Uterus (tissue), 4 donors: ENCODE measurements around the gene KASH5. TPM values are rescaled to one million over a fixed set of nuclear protein-coding genes. Genes with fewer than 3 reads are reported as not detected.

Experiments used
- DNase-seq, 2 donors: peaks; one replicate each; pipeline ENCODE4 v3.0.0-alpha.2; 2019 to 2020
- H3K27ac ChIP-seq, 2 donors: fragments of 200-600 bp; sonication (generic); 1 replicate in 1 of 2; 2 replicates in 1 of 2; pipeline ENCODE4 v1.5.1; 2016 to 2018
- H3K27me3 ChIP-seq, 2 donors: fragments of 200-600 bp; sonication (generic); one replicate each; pipeline ENCODE4 v1.5.1; 2018 to 2019; ENCODE audit warnings: control low read depth in 1 of 2
- H3K36me3 ChIP-seq, 2 donors: fragments of 200-600 bp; sonication (generic); one replicate each; pipeline ENCODE4 v1.5.1; 2019; ENCODE audit warnings: control low read depth in 1 of 2
- H3K4me1 ChIP-seq, 2 donors: fragments of 200-600 bp; sonication (generic); one replicate each; pipeline ENCODE4 v1.5.1; 2018 to 2019; ENCODE audit warnings: control low read depth in 1 of 2
- H3K4me3 ChIP-seq, 2 donors: fragments of 200-600 bp; sonication (generic); 1 replicate in 1 of 2; 2 replicates in 1 of 2; pipeline ENCODE4 v1.5.1; 2018 to 2019; ENCODE audit warnings: mild to moderate bottlenecking in 1 of 2
- H3K9me3 ChIP-seq, 2 donors: fragments of 200-600 bp; sonication (generic); one replicate each; pipeline ENCODE4 v1.5.1; 2019; ENCODE audit warnings: control low read depth in 1 of 2
- POLR2A ChIP-seq, 2 donors: fragments of 450-650 bp; IDR thresholded peaks; one replicate each; pipeline ENCODE4 v1.6.1; 2016; ENCODE audit warnings: antibody characterized with exemption in 2 of 2, mild to moderate bottlenecking in 1 of 2, moderate library complexity in 1 of 2
- intact Hi-C: fragments of 100-400 bp; cut with DNase I; formaldehyde crosslinking; loops from one replicate; pipeline ENCODE4 v1.15.1; 2023; ENCODE audit warnings: low total_unique reads
- total RNA-seq, 4 donors: library from RNA; depleted of rRNA in 3 of 4; stranded (reverse); fragments of >200 nt in 3 of 4; gene quantifications; one replicate each; pipeline versions ENCODE4 v1.1.0 to v1.2.4, GENCODE V29; 2014 to 2023
- TF ChIP-seq, protein P1 (sequence below), 4 experiments: fragments of 200-600 bp in 2 of 4; fragments of 450-650 bp in 2 of 4; sonication (generic) in 2 of 4; IDR thresholded peaks; one replicate each; pipeline ENCODE4 v1.5.1; 2016 to 2019; ENCODE audit warnings: antibody characterized with exemption in 4 of 4, mild to moderate bottlenecking in 2 of 4, moderate library complexity in 1 of 4
- donor health status: DM: yes; HTN: yes; CAD: no.

KASH5 gene
- total RNA-seq, 4 donors from 2014 or later = 0.55 TPM; not detected in 3

GRCh38 chr19:49441210-49441959, 53.3 kb downstream of the KASH5 start, which contains the start of gene SLC17A7:
Gene SLC17A7 (minus strand): TSS chr19:49441527. CDS start chr19:49441379, 148 bp downstream.
- Histone ChIP-seq H3K4me3 (no peak within 1 kb of the TSS), H3K9me3 (no peaks in the 10 kb centered on the region), H3K36me3 (no peaks in the 10 kb centered on the region), H3K27me3 (no peaks in the 10 kb centered on the region), H3K27ac (peak within 1 kb of the TSS; percentile 79 to 84), H3K4me1 (peaks cover 0 to 6% of the 10 kb centered on the region in 2 donors)
- TF ChIP-seq, protein P1, sequence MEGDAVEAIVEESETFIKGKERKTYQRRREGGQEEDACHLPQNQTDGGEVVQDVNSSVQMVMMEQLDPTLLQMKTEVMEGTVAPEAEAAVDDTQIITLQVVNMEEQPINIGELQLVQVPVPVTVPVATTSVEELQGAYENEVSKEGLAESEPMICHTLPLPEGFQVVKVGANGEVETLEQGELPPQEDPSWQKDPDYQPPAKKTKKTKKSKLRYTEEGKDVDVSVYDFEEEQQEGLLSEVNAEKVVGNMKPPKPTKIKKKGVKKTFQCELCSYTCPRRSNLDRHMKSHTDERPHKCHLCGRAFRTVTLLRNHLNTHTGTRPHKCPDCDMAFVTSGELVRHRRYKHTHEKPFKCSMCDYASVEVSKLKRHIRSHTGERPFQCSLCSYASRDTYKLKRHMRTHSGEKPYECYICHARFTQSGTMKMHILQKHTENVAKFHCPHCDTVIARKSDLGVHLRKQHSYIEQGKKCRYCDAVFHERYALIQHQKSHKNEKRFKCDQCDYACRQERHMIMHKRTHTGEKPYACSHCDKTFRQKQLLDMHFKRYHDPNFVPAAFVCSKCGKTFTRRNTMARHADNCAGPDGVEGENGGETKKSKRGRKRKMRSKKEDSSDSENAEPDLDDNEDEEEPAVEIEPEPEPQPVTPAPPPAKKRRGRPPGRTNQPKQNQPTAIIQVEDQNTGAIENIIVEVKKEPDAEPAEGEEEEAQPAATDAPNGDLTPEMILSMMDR (IDR thresholded peaks at IDR 0.05) = no peak
- TF ChIP-seq POLR2A (IDR thresholded peaks at IDR 0.05) = no peak
- DNase-seq = peak; percentile 72 to 76
- intact Hi-C loops = no loop called here

- peaks cover 0 to 6% of the 10 kb centered on the region in 2 donors for H3K4me1 ChIP-seq
- no peaks in the 10 kb centered on the region for H3K36me3 ChIP-seq
- H3K27ac ChIP-seq = peak overlapping the region; percentile 79 to 84
- DNase-seq = no peak
- no peak for TF ChIP-seq POLR2A (IDR thresholded peaks at IDR 0.05)
- TF ChIP-seq, protein P1 (IDR thresholded peaks at IDR 0.05) = no peak
- H3K9me3 ChIP-seq = no peaks in the 10 kb centered on the region
- H3K27me3 ChIP-seq = no peaks in the 10 kb centered on the region
- intact Hi-C loops = no loop called here
- H3K4me3 ChIP-seq = no peak overlapping the region
These were observed 53.9 kb downstream of the KASH5 start for GRCh38 chr19:49441960-49442350.

DNA sequence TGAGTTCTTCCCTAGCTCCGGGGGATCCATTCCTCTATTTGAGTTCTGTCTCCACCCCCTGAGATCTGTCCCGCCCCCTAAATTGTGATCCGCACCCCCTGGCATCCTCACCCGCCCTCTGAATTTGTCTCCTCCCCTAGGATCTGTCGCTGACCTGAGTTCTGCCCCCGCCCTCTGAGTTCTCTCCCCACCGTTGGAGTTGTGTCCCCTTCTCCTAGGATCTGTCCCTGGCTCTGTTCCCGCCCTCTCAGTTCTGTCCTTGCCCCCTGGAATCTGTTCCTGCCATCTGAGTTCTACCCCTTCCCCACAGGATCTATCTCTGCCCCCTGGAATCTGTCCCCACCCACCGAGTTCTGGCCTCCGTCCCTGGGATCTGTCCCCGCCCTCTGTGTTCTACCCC, 54.3 kb downstream of the KASH5 start:
- Histone ChIP-seq H3K27me3 (no peaks in the 10 kb centered on the region), H3K4me3 (peak overlapping the region; percentile 45 to 56), H3K27ac (peak overlapping the region; percentile 79 to 84), H3K4me1 (peaks cover 0 to 6% of the 10 kb centered on the region in 2 donors), H3K36me3 (no peaks in the 10 kb centered on the region), H3K9me3 (no peaks in the 10 kb centered on the region)
- DNase-seq = peak; percentile 65 to 70
- TF ChIP-seq, protein P1 (IDR thresholded peaks at IDR 0.05) = no peak
- no peak for TF ChIP-seq POLR2A (IDR thresholded peaks at IDR 0.05)
- intact Hi-C loops = no loop called here

- peak; percentile 95 for DNase-seq
- Histone ChIP-seq H3K27me3 (no peaks in the 10 kb centered on the region), H3K27ac (peak overlapping the region; percentile 79 to 84), H3K36me3 (no peaks in the 10 kb centered on the region), H3K9me3 (no peaks in the 10 kb centered on the region), H3K4me3 (peak overlapping the region; percentile 45 to 56), H3K4me1 (peaks cover 0 to 6% of the 10 kb centered on the region in 2 donors)
- intact Hi-C loops = no loop called here
- TF ChIP-seq, protein P1 (IDR thresholded peaks at IDR 0.05) = no peak
- no peak for TF ChIP-seq POLR2A (IDR thresholded peaks at IDR 0.05)
These were observed 54.8 kb downstream of the KASH5 start for GRCh38 chr19:49442771-49443365.
